NT2/D1 (cell line): ENCODE data around the gene LRMDA.

ENCODE experiments used
- DNase-seq: peaks from one replicate; pipeline ENCODE4 v3.0.0-alpha.2; 2011; ENCODE audit warnings: low read depth, low spot score
- H3K27me3 ChIP-seq: 2 replicates; pipeline ENCODE4 v1.6.0; 2011; ENCODE audit warnings: mild to moderate bottlenecking; ENCODE audit not compliant: insufficient read length, insufficient read depth
- H3K36me3 ChIP-seq: 2 replicates; pipeline ENCODE4 v1.6.1; 2011; ENCODE audit warnings: mild to moderate bottlenecking, low read length, mixed read lengths; ENCODE audit not compliant: insufficient read depth, insufficient read length
- H3K4me1 ChIP-seq: 2 replicates; pipeline ENCODE4 v1.5.1; 2011; ENCODE audit not compliant: insufficient read depth, insufficient read length
- H3K4me3 ChIP-seq: 2 replicates; pipeline ENCODE4 v1.5.1; 2011; ENCODE audit warnings: low read depth; ENCODE audit not compliant: insufficient read length
- H3K9ac ChIP-seq: 2 replicates; pipeline ENCODE4 v1.6.0; 2011; ENCODE audit warnings: low read depth; ENCODE audit not compliant: insufficient read length
- H3K9me3 ChIP-seq: 2 replicates; pipeline ENCODE4 v1.5.1; 2011; ENCODE audit warnings: mild to moderate bottlenecking, low read length; ENCODE audit not compliant: insufficient read depth
- SUZ12 ChIP-seq: IDR thresholded peaks from 2 replicates; pipeline ENCODE4 v1.6.1; 2011; ENCODE audit not compliant: insufficient read length, insufficient read depth; ENCODE audit errors: extremely low read depth
- YY1 ChIP-seq: IDR thresholded peaks from 2 replicates; pipeline ENCODE4 v1.6.1; 2011; ENCODE audit not compliant: insufficient read length, insufficient read depth
- ZNF274 ChIP-seq: IDR thresholded peaks from 2 replicates; pipeline ENCODE4 v1.6.1; 2011; ENCODE audit warnings: mild to moderate bottlenecking, low read depth, low read length

The LRMDA gene

GRCh38 chr10:76393875-76394706 is 962.7 kb downstream of the LRMDA start:
- H3K9ac ChIP-seq: no peak overlapping the region
- no peak for TF ChIP-seq YY1
- no peak for TF ChIP-seq SUZ12
- TF ChIP-seq ZNF274: no peak
- no peaks in the 10 kb centered on the region for H3K9me3 ChIP-seq
- H3K27me3 ChIP-seq: no peaks in the 10 kb centered on the region
- H3K36me3 ChIP-seq: no peaks in the 10 kb centered on the region
- no peak overlapping the region for H3K4me3 ChIP-seq
- no peak for DNase-seq
- no peaks in the 10 kb centered on the region for H3K4me1 ChIP-seq

DNA sequence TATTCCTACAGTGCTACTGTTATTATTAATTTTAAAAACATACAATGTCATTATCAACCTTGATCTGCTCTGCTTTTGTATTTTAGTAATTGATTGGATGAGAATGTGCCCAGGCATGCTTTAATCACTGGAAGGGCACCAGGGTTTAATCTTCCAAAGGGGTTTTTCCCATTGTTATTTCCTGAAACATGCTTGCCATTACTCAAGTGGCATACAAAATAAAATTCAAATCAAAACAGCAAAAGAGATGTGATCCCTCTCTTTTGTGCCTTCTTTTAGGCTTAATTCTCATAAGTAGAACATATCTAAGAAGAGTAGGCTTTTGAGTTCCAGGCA is 963.3 kb downstream of the LRMDA start:
- H3K4me3 ChIP-seq: no peak overlapping the region
- H3K36me3 ChIP-seq: no peaks in the 10 kb centered on the region
- no peaks in the 10 kb centered on the region for H3K4me1 ChIP-seq
- no peak for DNase-seq
- H3K9me3 ChIP-seq: no peaks in the 10 kb centered on the region
- no peak for TF ChIP-seq SUZ12
- no peak for TF ChIP-seq YY1
- TF ChIP-seq ZNF274: no peak
- no peaks in the 10 kb centered on the region for H3K27me3 ChIP-seq
- no peak overlapping the region for H3K9ac ChIP-seq

DNA sequence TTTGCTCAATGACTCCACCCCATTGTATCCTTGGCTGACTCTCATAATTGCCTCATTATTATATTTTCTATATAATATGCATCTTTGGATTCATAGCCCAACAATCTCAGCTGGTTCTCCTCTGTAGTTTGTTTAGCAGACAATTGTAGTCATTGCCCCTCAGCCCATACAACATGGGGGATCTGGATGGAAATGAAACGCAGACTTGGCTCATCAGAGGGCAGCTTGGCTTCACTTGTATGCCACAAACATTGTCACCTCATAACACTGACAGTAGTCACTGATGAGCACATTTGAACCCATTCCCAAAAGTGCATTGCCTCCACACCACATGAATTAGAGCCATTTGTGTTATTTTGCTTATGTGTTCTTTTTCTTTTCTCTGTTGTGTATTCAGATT is 963.8 kb downstream of the LRMDA start:
- Histone ChIP-seq H3K4me1 (no peaks in the 10 kb centered on the region), H3K36me3 (no peaks in the 10 kb centered on the region), H3K27me3 (no peaks in the 10 kb centered on the region), H3K9me3 (no peaks in the 10 kb centered on the region), H3K9ac (no peak overlapping the region), H3K4me3 (no peak overlapping the region)
- DNase-seq: no peak
- TF ChIP-seq ZNF274 (no peak), SUZ12 (no peak), YY1 (no peak)

DNA sequence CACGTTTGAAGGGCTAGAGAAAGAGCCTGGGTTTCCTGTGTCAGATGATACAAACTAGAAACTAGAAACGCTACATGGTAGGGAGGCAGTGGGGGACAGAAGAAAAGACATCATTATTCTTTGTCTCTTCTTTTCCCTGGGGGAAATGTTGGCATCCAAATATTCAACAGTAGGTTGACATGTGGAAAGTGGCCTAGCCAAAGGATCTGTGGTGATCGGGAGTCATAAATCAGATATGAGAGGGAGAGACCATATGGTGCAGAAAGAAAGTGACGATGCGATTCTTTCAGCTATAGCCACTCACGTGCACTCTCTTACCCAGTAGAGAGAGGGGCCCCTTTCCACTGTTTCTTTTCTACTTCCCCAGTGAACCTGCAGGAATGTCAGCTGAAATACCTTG is 964.7 kb downstream of the LRMDA start:
- Histone ChIP-seq H3K9ac (no peak overlapping the region), H3K27me3 (no peaks in the 10 kb centered on the region), H3K9me3 (no peaks in the 10 kb centered on the region), H3K4me3 (no peak overlapping the region), H3K4me1 (no peaks in the 10 kb centered on the region), H3K36me3 (no peaks in the 10 kb centered on the region)
- DNase-seq: no peak
- TF ChIP-seq ZNF274: no peak
- TF ChIP-seq YY1: no peak
- TF ChIP-seq SUZ12: no peak

DNA sequence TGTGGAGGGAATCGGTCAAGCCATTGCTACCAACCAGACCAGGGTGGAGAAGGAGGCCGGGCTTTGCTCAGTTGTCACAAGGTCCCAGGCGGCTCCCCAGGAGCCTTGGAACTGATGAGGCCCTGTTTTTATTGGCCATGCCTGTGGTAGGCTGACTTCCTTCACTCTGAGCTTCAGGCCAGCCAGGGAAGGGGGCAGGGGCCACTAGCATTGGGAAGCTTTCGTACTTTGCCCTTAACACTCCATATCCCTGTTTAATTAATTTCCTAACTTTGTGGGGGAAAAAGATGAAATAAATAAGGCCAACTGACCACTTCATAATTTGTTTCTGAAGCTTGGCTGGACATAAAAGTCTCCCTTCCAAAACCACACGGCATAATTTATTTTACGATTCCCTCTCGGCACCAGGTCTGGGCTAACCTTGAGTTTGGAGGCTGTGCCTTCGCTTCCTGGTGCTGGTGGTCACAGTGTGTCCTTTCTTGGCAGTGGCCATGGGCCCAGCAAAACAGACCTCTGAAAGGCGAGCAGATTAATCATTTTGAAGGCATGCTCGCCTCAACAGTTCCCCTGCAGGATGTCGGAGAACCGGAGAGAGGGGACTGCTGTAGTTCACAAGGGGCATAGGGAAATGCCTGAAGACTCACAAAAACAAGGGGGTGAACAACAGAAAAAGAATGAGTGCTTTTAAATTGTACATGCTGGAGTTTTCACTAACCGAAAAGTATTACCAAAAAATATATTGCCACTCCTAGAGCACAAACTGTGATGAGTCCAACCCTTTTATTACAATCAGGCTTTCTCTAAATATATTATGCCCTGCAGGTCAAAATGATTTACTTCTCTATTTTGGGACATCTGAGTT is 966.0 kb downstream of the LRMDA start:
- H3K36me3 ChIP-seq: no peaks in the 10 kb centered on the region
- no peaks in the 10 kb centered on the region for H3K27me3 ChIP-seq
- no peak overlapping the region for H3K9ac ChIP-seq
- H3K9me3 ChIP-seq: no peaks in the 10 kb centered on the region
- TF ChIP-seq SUZ12: no peak
- TF ChIP-seq ZNF274: no peak
- no peak for TF ChIP-seq YY1
- H3K4me3 ChIP-seq: no peak overlapping the region
- H3K4me1 ChIP-seq: no peaks in the 10 kb centered on the region
- DNase-seq: no peak

DNA sequence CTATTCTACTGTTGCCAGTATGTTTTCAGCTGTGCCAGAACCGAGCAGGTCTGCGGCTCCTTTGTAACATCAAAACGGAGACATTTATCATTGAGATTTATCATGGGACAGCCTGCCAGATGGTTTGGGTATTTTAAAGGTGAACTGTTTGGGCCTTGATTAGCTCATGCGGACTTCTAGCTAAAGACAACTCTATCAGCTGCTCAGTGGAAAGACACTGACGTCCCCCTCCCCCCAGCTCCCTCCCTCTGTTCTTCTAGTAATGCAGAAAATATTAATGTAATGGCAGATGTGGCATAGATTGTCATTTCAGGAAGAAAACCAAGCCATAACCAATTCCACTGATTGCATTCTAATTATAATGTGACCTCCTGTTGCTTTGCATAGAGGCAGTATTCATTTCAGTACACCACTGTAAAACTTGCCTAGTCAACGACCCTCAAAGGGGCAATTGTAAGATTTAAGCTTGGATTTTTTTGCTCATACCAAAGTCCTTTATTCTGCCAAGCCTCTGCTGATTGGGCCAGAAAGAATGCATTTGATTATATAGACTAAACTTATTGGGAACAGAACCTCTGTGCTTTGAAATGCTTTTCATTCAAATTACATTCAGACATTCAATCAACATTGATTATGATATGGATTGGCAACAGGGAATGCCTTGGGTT is 966.8 kb downstream of the LRMDA start:
- Histone ChIP-seq H3K4me3 (no peak overlapping the region), H3K9me3 (no peaks in the 10 kb centered on the region), H3K4me1 (no peaks in the 10 kb centered on the region), H3K27me3 (no peaks in the 10 kb centered on the region), H3K36me3 (no peaks in the 10 kb centered on the region), H3K9ac (no peak overlapping the region)
- TF ChIP-seq YY1 (no peak), SUZ12 (no peak), ZNF274 (no peak)
- no peak for DNase-seq

DNA sequence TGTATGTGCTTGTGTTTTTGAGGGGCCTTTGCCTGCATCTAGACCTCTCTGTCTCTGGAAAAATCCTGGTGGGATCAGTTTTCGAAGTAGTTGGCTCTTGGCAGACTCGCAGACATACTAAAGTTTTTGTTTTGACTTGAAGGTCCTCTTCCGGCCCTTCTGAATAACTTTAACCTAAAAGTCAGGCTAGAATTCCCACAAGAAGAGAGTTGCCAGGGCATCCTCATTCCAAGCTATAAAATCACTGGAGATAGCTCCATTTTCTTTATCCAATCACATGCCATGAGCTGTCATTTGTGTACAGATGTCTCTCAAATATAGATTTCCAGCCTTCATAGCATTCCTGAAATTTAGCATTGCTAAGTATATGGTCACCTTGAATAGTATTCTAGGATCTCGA is 967.8 kb downstream of the LRMDA start:
- no peak overlapping the region for H3K9ac ChIP-seq
- no peak for DNase-seq
- H3K4me3 ChIP-seq: no peak overlapping the region
- H3K27me3 ChIP-seq: no peaks in the 10 kb centered on the region
- no peaks in the 10 kb centered on the region for H3K9me3 ChIP-seq
- no peak for TF ChIP-seq YY1
- no peak for TF ChIP-seq SUZ12
- no peak for TF ChIP-seq ZNF274
- H3K4me1 ChIP-seq: no peaks in the 10 kb centered on the region
- no peaks in the 10 kb centered on the region for H3K36me3 ChIP-seq
